ENCODE data around the gene ARSA.

ARSA gene

DNA sequence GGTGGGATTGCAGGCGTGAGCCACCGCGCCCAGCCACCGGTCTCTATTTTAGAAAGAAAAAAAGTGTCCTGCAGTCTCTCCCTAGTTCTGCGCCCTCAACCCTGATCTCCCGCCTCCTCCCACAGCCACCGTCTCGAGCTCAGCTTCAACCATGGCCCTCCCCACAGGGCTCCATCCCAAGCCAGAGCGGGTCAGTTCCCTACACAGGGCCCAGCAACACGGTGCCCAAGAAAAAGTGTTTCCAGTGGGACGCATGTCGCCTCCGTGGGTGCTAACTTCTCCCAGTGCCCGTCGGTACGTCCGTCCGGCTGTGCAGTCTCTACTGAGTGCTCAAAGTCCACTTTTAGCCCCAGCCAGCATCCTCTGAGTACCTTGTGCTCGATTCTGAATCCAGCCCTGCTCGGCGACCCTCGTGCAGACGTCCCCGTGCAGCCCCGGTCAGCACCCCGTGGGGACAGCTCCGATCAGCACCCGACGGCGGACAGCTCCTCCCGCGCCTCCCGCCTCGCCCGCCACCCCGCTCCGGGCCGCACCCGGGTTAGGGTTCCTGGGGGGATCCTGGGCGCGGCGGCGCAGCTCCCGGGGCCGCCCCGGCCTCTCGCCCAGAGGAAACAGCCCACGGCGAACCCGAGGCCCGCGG is 28.0 kb downstream of the ARSA start:
- H3K4me3 ChIP-seq (ENCODE audit: low read length): no peak overlapping the region
- no peak for DNase-seq (ENCODE audit: low read depth)
- TF ChIP-seq, protein P1, sequence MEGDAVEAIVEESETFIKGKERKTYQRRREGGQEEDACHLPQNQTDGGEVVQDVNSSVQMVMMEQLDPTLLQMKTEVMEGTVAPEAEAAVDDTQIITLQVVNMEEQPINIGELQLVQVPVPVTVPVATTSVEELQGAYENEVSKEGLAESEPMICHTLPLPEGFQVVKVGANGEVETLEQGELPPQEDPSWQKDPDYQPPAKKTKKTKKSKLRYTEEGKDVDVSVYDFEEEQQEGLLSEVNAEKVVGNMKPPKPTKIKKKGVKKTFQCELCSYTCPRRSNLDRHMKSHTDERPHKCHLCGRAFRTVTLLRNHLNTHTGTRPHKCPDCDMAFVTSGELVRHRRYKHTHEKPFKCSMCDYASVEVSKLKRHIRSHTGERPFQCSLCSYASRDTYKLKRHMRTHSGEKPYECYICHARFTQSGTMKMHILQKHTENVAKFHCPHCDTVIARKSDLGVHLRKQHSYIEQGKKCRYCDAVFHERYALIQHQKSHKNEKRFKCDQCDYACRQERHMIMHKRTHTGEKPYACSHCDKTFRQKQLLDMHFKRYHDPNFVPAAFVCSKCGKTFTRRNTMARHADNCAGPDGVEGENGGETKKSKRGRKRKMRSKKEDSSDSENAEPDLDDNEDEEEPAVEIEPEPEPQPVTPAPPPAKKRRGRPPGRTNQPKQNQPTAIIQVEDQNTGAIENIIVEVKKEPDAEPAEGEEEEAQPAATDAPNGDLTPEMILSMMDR (conservative IDR thresholded peaks at IDR 0.05; ENCODE audit: low read length): no peak

DNA sequence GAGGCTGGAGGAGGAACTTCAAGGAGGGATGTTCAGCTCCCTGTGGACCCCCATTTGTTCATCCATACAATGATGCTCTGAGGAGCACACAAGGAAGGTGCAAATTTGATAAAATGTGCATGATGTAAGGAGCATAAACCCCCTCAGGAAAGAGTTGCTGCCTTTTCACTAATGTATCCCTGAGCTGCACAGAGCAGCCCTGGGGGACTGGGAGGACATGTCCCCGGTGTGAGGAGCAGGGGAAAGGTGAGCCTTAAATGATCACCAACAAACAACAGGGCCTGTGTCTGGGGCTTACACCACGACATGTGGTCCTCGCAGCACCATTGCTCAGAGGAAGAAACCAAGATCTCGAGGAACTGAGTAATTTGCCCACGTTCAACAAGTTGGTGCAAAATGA is 30.9 kb downstream of the ARSA start:
- no peak for DNase-seq (ENCODE audit: low read depth)
- no peak overlapping the region for H3K4me3 ChIP-seq (ENCODE audit: low read length)
- TF ChIP-seq, protein P1 (conservative IDR thresholded peaks at IDR 0.05; ENCODE audit: low read length): no peak

DNA sequence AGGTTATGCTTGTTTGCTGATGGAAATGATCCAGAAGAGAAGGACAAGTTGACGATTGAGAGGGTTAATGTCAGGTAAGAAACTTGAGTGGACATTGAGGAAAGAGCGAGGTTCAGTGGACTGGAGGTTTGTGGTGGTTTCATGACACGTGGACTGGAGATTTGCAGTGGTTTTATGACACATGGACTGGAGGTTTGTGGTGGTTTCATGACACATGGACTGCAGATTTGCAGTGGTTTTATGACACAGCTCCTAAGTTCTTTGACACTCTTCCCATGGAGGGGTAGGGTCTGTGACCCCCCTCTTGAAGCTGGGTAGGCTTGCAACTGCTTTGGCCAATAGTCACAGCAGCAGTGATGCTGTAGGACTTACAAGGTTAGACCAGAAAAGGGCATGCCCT is 32.8 kb downstream of the ARSA start:
- no peak for DNase-seq (ENCODE audit: low read depth)
- no peak overlapping the region for H3K4me3 ChIP-seq (ENCODE audit: low read length)
- TF ChIP-seq, protein P1 (conservative IDR thresholded peaks at IDR 0.05; ENCODE audit: low read length): no peak

DNA sequence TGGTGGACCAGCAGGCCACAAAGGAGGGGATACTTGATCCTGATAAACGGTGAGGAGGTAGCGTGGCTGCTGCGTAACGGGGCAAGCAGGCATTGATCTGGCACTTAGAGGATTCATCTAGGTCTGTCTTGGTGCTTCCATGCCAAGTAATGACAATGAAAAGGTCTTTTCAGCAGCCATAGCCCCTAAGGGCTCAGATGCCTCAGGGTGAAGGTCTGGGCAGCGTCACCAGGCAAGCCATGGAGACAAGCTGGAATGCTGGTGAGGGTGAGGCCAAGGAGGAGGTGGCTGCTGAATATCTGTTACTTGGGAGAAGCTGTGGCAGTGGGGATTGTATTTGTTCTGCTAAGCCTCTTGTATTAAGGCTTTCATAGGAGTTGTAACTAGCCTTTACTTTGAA is 40.5 kb downstream of the ARSA start:
- no peak for DNase-seq (ENCODE audit: low read depth)
- H3K4me3 ChIP-seq (ENCODE audit: low read length): no peak overlapping the region
- TF ChIP-seq, protein P1 (conservative IDR thresholded peaks at IDR 0.05; ENCODE audit: low read length): no peak

DNA sequence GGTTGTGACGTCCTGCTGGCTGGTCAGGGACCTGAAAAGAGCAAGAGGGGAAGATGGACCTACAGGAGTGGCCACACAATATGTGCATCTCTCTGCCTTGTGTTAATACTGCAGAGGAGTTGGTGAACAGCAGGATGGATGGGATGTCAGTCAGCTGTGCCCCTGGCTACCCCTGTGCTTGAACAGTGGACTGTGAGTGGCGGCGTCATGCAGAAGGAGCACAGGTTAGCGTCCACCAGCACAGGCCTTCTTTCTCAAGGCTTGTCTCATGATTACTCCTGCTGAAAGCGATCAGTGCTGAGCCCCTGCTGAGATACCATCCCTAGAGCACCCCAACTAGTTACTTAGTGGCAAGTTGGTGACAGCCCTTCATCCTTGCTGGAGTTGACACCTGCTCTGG is 41.5 kb downstream of the ARSA start:
- no peak overlapping the region for H3K4me3 ChIP-seq (ENCODE audit: low read length)
- TF ChIP-seq, protein P1 (conservative IDR thresholded peaks at IDR 0.05; ENCODE audit: low read length): no peak
- no peak for DNase-seq (ENCODE audit: low read depth)

DNA sequence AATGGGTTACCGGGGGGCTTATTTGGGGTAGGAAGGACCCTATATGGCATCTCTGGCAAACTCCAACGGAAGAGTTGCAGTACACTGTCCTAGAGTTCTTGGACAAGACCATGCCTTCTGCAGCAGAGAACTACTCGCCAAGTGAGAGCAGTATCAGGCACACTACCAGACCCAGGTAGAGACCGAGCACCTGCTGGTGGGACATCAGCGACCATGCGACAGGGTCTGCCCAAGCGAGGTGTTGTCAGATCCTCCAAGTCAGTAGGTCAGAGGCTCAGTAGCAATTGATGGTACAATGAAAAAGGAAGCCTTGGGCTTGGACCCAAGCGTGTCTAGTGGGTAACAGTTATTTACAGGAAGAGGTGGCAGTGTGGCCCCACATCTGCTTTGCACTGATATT is 42.2 kb downstream of the ARSA start:
- DNase-seq (ENCODE audit: low read depth): no peak
- no peak overlapping the region for H3K4me3 ChIP-seq (ENCODE audit: low read length)
- TF ChIP-seq, protein P1 (conservative IDR thresholded peaks at IDR 0.05; ENCODE audit: low read length): no peak

DNA sequence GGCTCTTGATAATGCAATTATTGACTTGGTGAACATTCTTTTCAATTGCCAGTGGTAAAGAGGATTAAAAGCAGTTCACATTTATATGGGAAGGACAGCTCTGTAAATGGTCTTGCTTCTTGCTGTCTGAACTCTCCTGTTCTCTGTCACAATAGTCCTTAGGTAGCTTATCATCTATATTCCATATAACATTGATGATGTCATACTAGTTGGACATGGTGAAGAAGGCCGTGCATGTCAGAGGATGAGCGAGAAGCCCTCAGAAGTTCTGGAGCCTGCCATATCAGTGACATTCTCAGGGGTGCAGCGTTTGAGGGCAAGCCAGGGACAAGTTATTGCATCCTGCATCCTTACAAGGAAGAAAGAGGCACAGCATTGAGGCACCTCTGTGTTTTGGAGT is 42.7 kb downstream of the ARSA start:
- H3K4me3 ChIP-seq (ENCODE audit: low read length): no peak overlapping the region
- TF ChIP-seq, protein P1 (conservative IDR thresholded peaks at IDR 0.05; ENCODE audit: low read length): no peak
- DNase-seq (ENCODE audit: low read depth): no peak
